Tibial nerve (tissue), 4 donors: Measurements from ENCODE around the gene A4GALT. TPM values are rescaled to one million over a fixed set of nuclear protein-coding genes. Genes with fewer than 3 reads are reported as not detected.
A peak's percentile ranks its signal among the peaks of the same experiment; 100 is the strongest.

Experiments used
- DNase-seq, 2 donors: peaks; one replicate each; pipeline ENCODE4 v3.0.0-alpha.2; 2019; ENCODE audit warnings: low spot score in 2 of 2
- H3K27ac ChIP-seq, 4 donors: fragments of 200-600 bp; sonication (generic) in 3 of 4; one replicate each; pipeline ENCODE4 v1.5.1; 2017 to 2019; ENCODE audit warnings: mild to moderate bottlenecking in 1 of 4
- H3K27me3 ChIP-seq, 2 donors: fragments of 200-600 bp; sonication (generic) in 1 of 2; one replicate each; pipeline versions ENCODE4 v1.5.1 to v1.6.0; 2017 to 2019
- H3K36me3 ChIP-seq, 3 donors: fragments of 200-600 bp; sonication (generic); one replicate each; pipeline ENCODE4 v1.5.1; 2018 to 2019
- H3K4me1 ChIP-seq, 4 donors: fragments of 200-600 bp; sonication (generic) in 3 of 4; one replicate each; pipeline ENCODE4 v1.5.1; 2017 to 2019
- H3K4me3 ChIP-seq, 4 donors: fragments of 200-600 bp; sonication (generic) in 3 of 4; one replicate each; pipeline ENCODE4 v1.5.1; 2017 to 2019; ENCODE audit warnings: mild to moderate bottlenecking in 1 of 4, moderate library complexity in 1 of 4
- H3K9me3 ChIP-seq, 4 donors: fragments of 200-600 bp; sonication (generic) in 3 of 4; one replicate each; pipeline ENCODE4 v1.5.1; 2017 to 2019
- CTCF ChIP-seq, 5 experiments: fragments of 200-600 bp in 3 of 5; fragments of 450-650 bp in 2 of 5; sonication (generic) in 3 of 5; IDR thresholded peaks; one replicate each; pipeline ENCODE4 v1.5.1; 2016 to 2019; ENCODE audit warnings: antibody characterized with exemption in 5 of 5, mild to moderate bottlenecking in 3 of 5, moderate library complexity in 2 of 5
- EP300 ChIP-seq, 2 donors: sonication (generic); formaldehyde crosslinking; IDR thresholded peaks; one replicate each; pipeline ENCODE4 v1.6.1; 2017; ENCODE audit warnings: antibody characterized with exemption in 2 of 2, mild to moderate bottlenecking in 1 of 2
- POLR2A ChIP-seq, 2 donors: fragments of 450-650 bp; IDR thresholded peaks; one replicate each; pipeline ENCODE4 v1.6.1; 2017; ENCODE audit warnings: antibody characterized with exemption in 2 of 2, mild to moderate bottlenecking in 2 of 2, moderate library complexity in 2 of 2
- WGBS, 2 donors: methylation state at CpG; one replicate each; pipeline ENCODE4 v1.1.5; 2018; 5-methylcytosine and 5-hydroxymethylcytosine counted together
- total RNA-seq, 4 donors: library from RNA; depleted of rRNA; stranded (reverse); fragments of >200 nt; gene quantifications; one replicate each; pipeline ENCODE4 v1.1.0, GENCODE V29; 2016

The A4GALT gene, protein sequence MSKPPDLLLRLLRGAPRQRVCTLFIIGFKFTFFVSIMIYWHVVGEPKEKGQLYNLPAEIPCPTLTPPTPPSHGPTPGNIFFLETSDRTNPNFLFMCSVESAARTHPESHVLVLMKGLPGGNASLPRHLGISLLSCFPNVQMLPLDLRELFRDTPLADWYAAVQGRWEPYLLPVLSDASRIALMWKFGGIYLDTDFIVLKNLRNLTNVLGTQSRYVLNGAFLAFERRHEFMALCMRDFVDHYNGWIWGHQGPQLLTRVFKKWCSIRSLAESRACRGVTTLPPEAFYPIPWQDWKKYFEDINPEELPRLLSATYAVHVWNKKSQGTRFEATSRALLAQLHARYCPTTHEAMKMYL
- 100 to 1,000 TPM in 2 of 4 donors, 10 to 100 TPM in 2; 73.0 to 146 (median 99.0) TPM for total RNA-seq

- 0 to 3% methylated on average over 6 to 15 of the region's 104 CpGs for WGBS, 2 donors
- peak within 1 kb of the TSS; percentile 52 to 95 (median 56) for H3K4me3 ChIP-seq
- H3K27me3 ChIP-seq = peaks cover 0 to 40% of the 10 kb centered on the region in 2 donors
- peak within 1 kb of the TSS; percentile 53 to 95 (median 84) for H3K27ac ChIP-seq
- TF ChIP-seq EP300 (IDR thresholded peaks at IDR 0.05) (no peak), POLR2A (IDR thresholded peaks at IDR 0.05) (peak in 1 of 2 donors; percentile 31)
- no peak for DNase-seq
- no peaks in the 10 kb centered on the region for H3K9me3 ChIP-seq
- H3K36me3 ChIP-seq = no peaks in the 10 kb centered on the region
- H3K4me1 ChIP-seq = peaks cover 0 to 53% (median 16%) of the 10 kb centered on the region in 4 donors
Measured at GRCh38 chr22:42720263-42721044, at the start of gene A4GALT. A4GALT (minus strand) TSS chr22:42720870; CDS start chr22:42693951, 26,919 bp downstream.

DNA sequence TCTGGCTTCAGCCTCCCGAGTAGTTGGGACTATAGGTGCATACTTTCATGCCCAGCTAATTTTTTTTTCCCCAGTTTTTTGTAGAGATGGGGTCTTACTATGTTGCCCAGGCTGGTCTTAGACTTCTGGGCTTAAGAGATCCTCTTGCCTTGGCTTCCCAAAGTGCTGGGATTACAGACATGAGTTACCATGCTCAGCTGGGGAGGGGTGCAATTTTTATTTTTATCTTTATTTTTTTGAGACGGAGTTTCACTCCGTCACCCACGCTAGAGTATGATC, 49.7 kb upstream of the A4GALT start:
- peaks cover 0 to 22% (median 10%) of the 10 kb centered on the region in 4 donors for H3K4me1 ChIP-seq
- H3K27ac ChIP-seq = peak overlapping the region in 2 of 4 donors; percentile 30 to 33
- H3K27me3 ChIP-seq = no peaks in the 10 kb centered on the region
- no peaks in the 10 kb centered on the region for H3K9me3 ChIP-seq
- H3K4me3 ChIP-seq = peak overlapping the region in 1 of 4 donors; percentile 24
- no peaks in the 10 kb centered on the region for H3K36me3 ChIP-seq
- TF ChIP-seq POLR2A (IDR thresholded peaks at IDR 0.05) (no peak), CTCF (IDR thresholded peaks at IDR 0.05) (no peak), EP300 (IDR thresholded peaks at IDR 0.05) (no peak)
- WGBS, 2 donors = 87 to 89% methylated on average over 4 of the region's 4 CpGs
- DNase-seq = no peak

GRCh38 chr22:42769574-42770447, 49.1 kb upstream of the A4GALT start:
- DNase-seq = peak; percentile 49 to 57
- WGBS, 2 donors = 35 to 52% methylated on average over 42 to 50 of the region's 50 CpGs
- peak overlapping the region in 2 of 4 donors; percentile 30 to 33 for H3K27ac ChIP-seq
- H3K4me3 ChIP-seq = peak overlapping the region in 2 of 4 donors; percentile 24 to 26
- H3K27me3 ChIP-seq = no peaks in the 10 kb centered on the region
- H3K9me3 ChIP-seq = no peaks in the 10 kb centered on the region
- peaks cover 0 to 22% (median 10%) of the 10 kb centered on the region in 4 donors for H3K4me1 ChIP-seq
- TF ChIP-seq EP300 (IDR thresholded peaks at IDR 0.05) (no peak), CTCF (IDR thresholded peaks at IDR 0.05) (no peak), POLR2A (IDR thresholded peaks at IDR 0.05) (no peak)
- H3K36me3 ChIP-seq = no peaks in the 10 kb centered on the region

- no peak for DNase-seq
- no peaks in the 10 kb centered on the region for H3K9me3 ChIP-seq
- TF ChIP-seq EP300 (IDR thresholded peaks at IDR 0.05) (no peak), POLR2A (IDR thresholded peaks at IDR 0.05) (no peak), CTCF (IDR thresholded peaks at IDR 0.05) (no peak)
- no peaks in the 10 kb centered on the region for H3K36me3 ChIP-seq
- peaks cover 0 to 22% (median 10%) of the 10 kb centered on the region in 4 donors for H3K4me1 ChIP-seq
- peak overlapping the region in 1 of 4 donors; percentile 33 for H3K27ac ChIP-seq
- H3K27me3 ChIP-seq = no peaks in the 10 kb centered on the region
- 83 to 86% methylated on average over 10 to 11 of the region's 11 CpGs for WGBS, 2 donors
- no peak overlapping the region for H3K4me3 ChIP-seq
Measured at GRCh38 chr22:42769238-42769573, 48.5 kb upstream of the A4GALT start.

DNA sequence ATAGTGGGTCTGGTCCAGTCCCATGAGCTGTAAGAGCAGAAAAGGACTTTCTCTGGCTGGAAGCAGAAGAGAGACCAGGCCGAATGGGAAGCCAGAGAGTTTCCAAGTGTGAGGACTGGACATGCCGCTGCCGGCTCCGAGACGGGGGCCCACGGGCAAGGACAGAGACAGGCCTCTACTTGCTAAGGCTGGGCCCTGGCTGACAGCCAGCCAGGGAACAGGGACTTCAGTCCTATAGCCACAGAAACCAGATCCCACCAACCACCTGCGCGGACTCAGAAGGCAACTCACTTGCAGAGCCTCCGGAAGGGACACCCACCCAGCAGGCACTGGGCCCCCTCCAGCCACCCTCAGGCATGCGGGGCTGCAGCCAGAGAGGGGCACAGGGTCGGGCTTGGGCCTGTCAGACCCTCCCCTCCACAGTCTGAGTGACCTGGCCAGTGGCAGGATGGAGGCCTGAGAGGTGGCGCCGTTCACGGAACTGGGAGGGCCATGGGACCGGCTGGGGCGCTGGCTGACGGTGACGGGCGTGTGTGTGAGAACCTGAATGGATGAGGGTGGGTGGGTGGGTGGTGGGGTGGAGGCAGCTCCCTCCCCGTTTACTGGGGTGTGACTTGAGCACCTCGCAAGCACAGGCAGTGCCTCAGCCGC, 47.8 kb upstream of the A4GALT start:
- no peak overlapping the region for H3K4me3 ChIP-seq
- no peak for DNase-seq
- no peaks in the 10 kb centered on the region for H3K27me3 ChIP-seq
- peaks cover 0 to 22% (median 10%) of the 10 kb centered on the region in 4 donors for H3K4me1 ChIP-seq
- 71 to 85% methylated on average over 11 to 17 of the region's 22 CpGs for WGBS, 2 donors
- no peak overlapping the region for H3K27ac ChIP-seq
- no peaks in the 10 kb centered on the region for H3K9me3 ChIP-seq
- no peak for TF ChIP-seq CTCF (IDR thresholded peaks at IDR 0.05)
- no peak for TF ChIP-seq POLR2A (IDR thresholded peaks at IDR 0.05)
- TF ChIP-seq EP300 (IDR thresholded peaks at IDR 0.05) = no peak
- no peaks in the 10 kb centered on the region for H3K36me3 ChIP-seq
